ENCODE results near the gene ASB2.

- no peak for TF ChIP-seq CTCF (IDR thresholded peaks at IDR 0.05 in 8 of 11, conservative IDR thresholded peaks at IDR 0.05 in 3 of 11)
- TF ChIP-seq POLR2AphosphoS5 (IDR thresholded peaks at IDR 0.05): no peak
- no peak for TF ChIP-seq POLR2A (IDR thresholded peaks at IDR 0.05)
These were observed 11.6 kb upstream of the ASB2 start for GRCh38 chr14:93987815-93988476.
